ENCODE measurements around the gene BRINP3. TPM values are rescaled to one million over a fixed set of nuclear protein-coding genes. Genes with fewer than 3 reads are reported as not detected.

The BRINP3 gene
- total and polyA plus RNA-seq, 9 of the 15 experiments (the other 6 are each of a cell fraction or from before 2014, with no cell fraction given), result 0.09 to 0.75 (median 0.19) TPM; not detected in 1

DNA sequence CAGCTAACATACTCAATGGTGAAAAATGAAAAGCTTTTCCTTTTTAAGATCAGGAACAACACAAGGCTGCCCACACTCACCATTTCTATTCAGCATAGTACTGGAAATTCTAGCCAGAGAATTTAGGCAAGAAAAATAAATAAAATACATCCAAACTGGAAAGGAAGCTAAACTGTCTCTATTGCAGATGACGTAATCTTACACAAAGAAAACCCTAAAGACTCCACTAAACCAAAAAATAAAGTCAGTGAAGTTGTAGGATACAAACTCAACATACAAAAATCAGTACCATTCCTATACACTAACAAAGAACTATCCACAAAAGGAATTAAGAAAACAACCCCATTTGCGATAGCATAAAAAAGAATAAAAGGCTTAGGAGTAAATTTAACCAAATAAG is 181.2 kb downstream of the BRINP3 start:
- Histone ChIP-seq H3K36me3 (ENCODE audit: control insufficient read depth, insufficient read depth, low read length) (no peaks in the 10 kb centered on the region), H3K9ac (ENCODE audit: insufficient read depth in 1 of 2, low read depth in 2 of 2, low read length in 2 of 2) (no peak overlapping the region), H2AFZ (ENCODE audit: low read depth, low read length) (no peak overlapping the region), H3K79me2 (ENCODE audit: control insufficient read depth, insufficient read depth, low read length) (no peaks in the 10 kb centered on the region), H3K27me3 (ENCODE audit: control insufficient read depth in 2 of 2, insufficient read depth in 2 of 2, low read length in 2 of 2) (no peaks in the 10 kb centered on the region; a peak in 1 of 5 replicates), H3K4me3 (no peak overlapping the region), H4K20me1 (replicated peaks; ENCODE audit: control insufficient read depth, insufficient read depth, low read length) (no peaks in the 10 kb centered on the region), H3K27ac (ENCODE audit: extremely low read depth, low read depth, low read length) (no peak overlapping the region), H3K4me1 (replicated peaks in 1 of 2; ENCODE audit: control insufficient read depth in 2 of 2, insufficient read depth in 2 of 2, low read length in 2 of 2) (no peaks in the 10 kb centered on the region), H3K9me3 (replicated peaks; ENCODE audit: control insufficient read depth, insufficient read depth, low read depth, low read length) (no peaks in the 10 kb centered on the region), H3K4me2 (ENCODE audit: insufficient read depth, low read length) (no peak overlapping the region), H3K9me1 (ENCODE audit: control insufficient read depth, insufficient read depth, low read length) (no peaks in the 10 kb centered on the region)
- ChIA-PET POLR2A (no interaction called here), CTCF (ENCODE audit: low intra/inter-chr PET ratio) (no interaction called here)
- FAIRE-seq (no peak), ATAC-seq (no peak), DNase-seq (ENCODE audit: extremely low read depth in 1 of 4, low spot score in 3 of 4) (no peak)
- WGBS (ENCODE audit: insufficient coverage, low coverage, missing lambda C conversion rate), result 6% methylated on average over 2 of the region's 2 CpGs
- TF ChIP-seq C11orf30 (IDR thresholded peaks at IDR 0.05; ENCODE audit: low read depth) (no peak), KLF13 (tag; IDR thresholded peaks at IDR 0.05; ENCODE audit: borderline replicate concordance, low read depth) (no peak), ZNF184 (CRISPR knock-in tag; IDR thresholded peaks at IDR 0.05) (no peak)
- TF ChIP-seq, protein P1, sequence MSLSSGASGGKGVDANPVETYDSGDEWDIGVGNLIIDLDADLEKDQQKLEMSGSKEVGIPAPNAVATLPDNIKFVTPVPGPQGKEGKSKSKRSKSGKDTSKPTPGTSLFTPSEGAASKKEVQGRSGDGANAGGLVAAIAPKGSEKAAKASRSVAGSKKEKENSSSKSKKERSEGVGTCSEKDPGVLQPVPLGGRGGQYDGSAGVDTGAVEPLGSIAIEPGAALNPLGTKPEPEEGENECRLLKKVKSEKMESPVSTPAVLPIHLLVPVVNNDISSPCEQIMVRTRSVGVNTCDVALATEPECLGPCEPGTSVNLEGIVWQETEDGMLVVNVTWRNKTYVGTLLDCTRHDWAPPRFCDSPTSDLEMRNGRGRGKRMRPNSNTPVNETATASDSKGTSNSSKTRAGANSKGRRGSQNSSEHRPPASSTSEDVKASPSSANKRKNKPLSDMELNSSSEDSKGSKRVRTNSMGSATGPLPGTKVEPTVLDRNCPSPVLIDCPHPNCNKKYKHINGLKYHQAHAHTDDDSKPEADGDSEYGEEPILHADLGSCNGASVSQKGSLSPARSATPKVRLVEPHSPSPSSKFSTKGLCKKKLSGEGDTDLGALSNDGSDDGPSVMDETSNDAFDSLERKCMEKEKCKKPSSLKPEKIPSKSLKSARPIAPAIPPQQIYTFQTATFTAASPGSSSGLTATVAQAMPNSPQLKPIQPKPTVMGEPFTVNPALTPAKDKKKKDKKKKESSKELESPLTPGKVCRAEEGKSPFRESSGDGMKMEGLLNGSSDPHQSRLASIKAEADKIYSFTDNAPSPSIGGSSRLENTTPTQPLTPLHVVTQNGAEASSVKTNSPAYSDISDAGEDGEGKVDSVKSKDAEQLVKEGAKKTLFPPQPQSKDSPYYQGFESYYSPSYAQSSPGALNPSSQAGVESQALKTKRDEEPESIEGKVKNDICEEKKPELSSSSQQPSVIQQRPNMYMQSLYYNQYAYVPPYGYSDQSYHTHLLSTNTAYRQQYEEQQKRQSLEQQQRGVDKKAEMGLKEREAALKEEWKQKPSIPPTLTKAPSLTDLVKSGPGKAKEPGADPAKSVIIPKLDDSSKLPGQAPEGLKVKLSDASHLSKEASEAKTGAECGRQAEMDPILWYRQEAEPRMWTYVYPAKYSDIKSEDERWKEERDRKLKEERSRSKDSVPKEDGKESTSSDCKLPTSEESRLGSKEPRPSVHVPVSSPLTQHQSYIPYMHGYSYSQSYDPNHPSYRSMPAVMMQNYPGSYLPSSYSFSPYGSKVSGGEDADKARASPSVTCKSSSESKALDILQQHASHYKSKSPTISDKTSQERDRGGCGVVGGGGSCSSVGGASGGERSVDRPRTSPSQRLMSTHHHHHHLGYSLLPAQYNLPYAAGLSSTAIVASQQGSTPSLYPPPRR (CRISPR knock-in tag; IDR thresholded peaks at IDR 0.05; ENCODE audit: borderline replicate concordance), result no peak
- TF ChIP-seq, protein P2, sequence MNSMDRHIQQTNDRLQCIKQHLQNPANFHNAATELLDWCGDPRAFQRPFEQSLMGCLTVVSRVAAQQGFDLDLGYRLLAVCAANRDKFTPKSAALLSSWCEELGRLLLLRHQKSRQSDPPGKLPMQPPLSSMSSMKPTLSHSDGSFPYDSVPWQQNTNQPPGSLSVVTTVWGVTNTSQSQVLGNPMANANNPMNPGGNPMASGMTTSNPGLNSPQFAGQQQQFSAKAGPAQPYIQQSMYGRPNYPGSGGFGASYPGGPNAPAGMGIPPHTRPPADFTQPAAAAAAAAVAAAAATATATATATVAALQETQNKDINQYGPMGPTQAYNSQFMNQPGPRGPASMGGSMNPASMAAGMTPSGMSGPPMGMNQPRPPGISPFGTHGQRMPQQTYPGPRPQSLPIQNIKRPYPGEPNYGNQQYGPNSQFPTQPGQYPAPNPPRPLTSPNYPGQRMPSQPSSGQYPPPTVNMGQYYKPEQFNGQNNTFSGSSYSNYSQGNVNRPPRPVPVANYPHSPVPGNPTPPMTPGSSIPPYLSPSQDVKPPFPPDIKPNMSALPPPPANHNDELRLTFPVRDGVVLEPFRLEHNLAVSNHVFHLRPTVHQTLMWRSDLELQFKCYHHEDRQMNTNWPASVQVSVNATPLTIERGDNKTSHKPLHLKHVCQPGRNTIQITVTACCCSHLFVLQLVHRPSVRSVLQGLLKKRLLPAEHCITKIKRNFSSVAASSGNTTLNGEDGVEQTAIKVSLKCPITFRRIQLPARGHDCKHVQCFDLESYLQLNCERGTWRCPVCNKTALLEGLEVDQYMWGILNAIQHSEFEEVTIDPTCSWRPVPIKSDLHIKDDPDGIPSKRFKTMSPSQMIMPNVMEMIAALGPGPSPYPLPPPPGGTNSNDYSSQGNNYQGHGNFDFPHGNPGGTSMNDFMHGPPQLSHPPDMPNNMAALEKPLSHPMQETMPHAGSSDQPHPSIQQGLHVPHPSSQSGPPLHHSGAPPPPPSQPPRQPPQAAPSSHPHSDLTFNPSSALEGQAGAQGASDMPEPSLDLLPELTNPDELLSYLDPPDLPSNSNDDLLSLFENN (IDR thresholded peaks at IDR 0.05; ENCODE audit: low read depth in 2 of 2, low read length in 2 of 2), result no peak
- TF ChIP-seq, protein P3, sequence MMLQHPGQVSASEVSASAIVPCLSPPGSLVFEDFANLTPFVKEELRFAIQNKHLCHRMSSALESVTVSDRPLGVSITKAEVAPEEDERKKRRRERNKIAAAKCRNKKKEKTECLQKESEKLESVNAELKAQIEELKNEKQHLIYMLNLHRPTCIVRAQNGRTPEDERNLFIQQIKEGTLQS (IDR thresholded peaks at IDR 0.05), result 0 out of 2 replicates have a peak, but pooled peaks have one; percentile 20
- TF ChIP-seq, protein P3 (CRISPR knock-in tag; conservative IDR thresholded peaks at IDR 0.05), result no peak
- no TSS peak for BruUV-seq (replicated peaks)
- intact Hi-C loops (cut with micrococcal nuclease), result no loop called here
- in situ Hi-C loops (cut with MboI), result no loop called here
